H1 (cell line): Measurements from ENCODE around the gene KRT10. TPM values are rescaled to one million over a fixed set of nuclear protein-coding genes. Genes with fewer than 3 reads are reported as not detected.

Experiments used
- CTCF ChIA-PET: fragments of 300-600 bp; sonication (Branson Sonifier 250); formaldehyde crosslinking; loops from one replicate; lab custom pipeline; 2021; ENCODE audit not compliant: partially characterized antibody; lab: Charles Lee
- POLR2A ChIA-PET: fragments of 300-600 bp; sonication (Branson Sonifier 250); formaldehyde crosslinking; loops from one replicate; lab custom pipeline; 2021; ENCODE audit warnings: inconsistent platforms; ENCODE audit not compliant: partially characterized antibody; lab: Charles Lee
- DNase-seq, 2 experiments: peaks; one replicate each; pipeline versions ENCODE4 v3.0.0 to v3.0.0-alpha.2; 2010 to 2022; ENCODE audit warnings: low spot score in 2 of 2, low read depth in 1 of 2, mixed read lengths in 1 of 2
- FAIRE-seq: peaks from 2 replicates; lab custom pipeline; 2011; peaks lifted over from hg19 to GRCh38; lab: Jason Lieb, UNC
- H2AFZ ChIP-seq: 2 replicates; pipeline ENCODE4 v1.8.1; 2012; ENCODE audit warnings: low read length, inconsistent platforms
- H2AK5ac ChIP-seq: 2 replicates; pipeline ENCODE4 v1.6.1; 2013; ENCODE audit warnings: low read depth, low read length
- H2BK120ac ChIP-seq: replicated peaks from 2 replicates; pipeline ENCODE3; 2013; ENCODE audit warnings: low read depth, low read length, inconsistent platforms
- H2BK12ac ChIP-seq: 2 replicates; pipeline ENCODE4 v1.6.1; 2013; ENCODE audit warnings: low read depth, low read length
- H2BK15ac ChIP-seq: 2 replicates; pipeline ENCODE4 v1.6.1; 2013; ENCODE audit warnings: low read length
- H2BK20ac ChIP-seq: 2 replicates; pipeline ENCODE4 v1.6.1; 2013; ENCODE audit warnings: low read length
- H2BK5ac ChIP-seq: 2 replicates; pipeline ENCODE4 v1.6.1; 2013; ENCODE audit warnings: low read depth, low read length
- H3K14ac ChIP-seq: 2 replicates; pipeline ENCODE4 v1.6.1; 2013; ENCODE audit warnings: inconsistent platforms; ENCODE audit not compliant: insufficient read length
- H3K18ac ChIP-seq: 2 replicates; pipeline ENCODE4 v1.6.1; 2013; ENCODE audit warnings: low read length; ENCODE audit errors: extremely low read depth
- H3K23ac ChIP-seq: 2 replicates; pipeline ENCODE4 v1.6.1; 2013; ENCODE audit warnings: inconsistent platforms; ENCODE audit not compliant: insufficient read length
- H3K23me2 ChIP-seq: 2 replicates; pipeline ENCODE4 v1.6.1; 2013; ENCODE audit warnings: low read depth, low read length
- H3K27ac ChIP-seq: 2 replicates; pipeline ENCODE4 v1.6.1; 2011; ENCODE audit warnings: low read depth, low read length, inconsistent platforms
- H3K27me3 ChIP-seq, 4 experiments: replicated peaks in 1 of 4; 1 replicate in 1 of 4; 2 replicates in 3 of 4; pipeline versions ENCODE4 v1.6.1 to v1.8.1; 2011 to 2013; ENCODE audit warnings: low read length in 3 of 4, mild to moderate bottlenecking in 3 of 4, inconsistent platforms in 2 of 4, mixed read lengths in 2 of 4, moderate library complexity in 1 of 4; ENCODE audit not compliant: control insufficient read depth in 3 of 4, insufficient read depth in 3 of 4; ENCODE audit errors: extremely low read depth in 1 of 4
- H3K36me3 ChIP-seq, 4 experiments: 2 replicates each; pipeline versions ENCODE4 v1.6.1 to v1.8.1; 2011 to 2013; ENCODE audit warnings: mild to moderate bottlenecking in 4 of 4, low read length in 3 of 4, moderate library complexity in 2 of 4, control low read depth in 1 of 4, inconsistent platforms in 1 of 4; ENCODE audit not compliant: insufficient read depth in 4 of 4, control insufficient read depth in 2 of 4
- H3K4ac ChIP-seq: replicated peaks from 2 replicates; pipeline ENCODE3; 2013; ENCODE audit warnings: low read length, low read depth, mixed read lengths, inconsistent platforms; ENCODE audit not compliant: insufficient read length
- H3K4me1 ChIP-seq, 4 experiments: replicated peaks in 1 of 4; 1 replicate in 1 of 4; 2 replicates in 3 of 4; pipeline versions ENCODE4 v1.6.1 to v1.8.1; 2011 to 2013; ENCODE audit warnings: low read length in 3 of 4, inconsistent platforms in 2 of 4, mixed read lengths in 1 of 4; ENCODE audit not compliant: insufficient read depth in 4 of 4, control insufficient read depth in 3 of 4
- H3K4me2 ChIP-seq, 2 experiments: 2 replicates each; pipeline versions ENCODE4 v1.6.1 to v1.8.1; 2011 to 2013; ENCODE audit warnings: low read depth in 2 of 2, low read length in 2 of 2, control low read depth in 1 of 2, inconsistent platforms in 1 of 2, mild to moderate bottlenecking in 1 of 2; ENCODE audit not compliant: insufficient read depth in 1 of 2
- H3K4me3 ChIP-seq, 4 experiments: fragments of 200-600, 300-600 bp in 1 of 4; sonication (generic), shearing (Covaris generic), sonication (Bioruptor Twin) in 1 of 4; 2 replicates each; pipeline versions ENCODE4 v1.5.1 to v1.8.1; 2011 to 2016; ENCODE audit warnings: low read length in 4 of 4, low read depth in 3 of 4, control low read depth in 2 of 4, inconsistent platforms in 2 of 4, mild to moderate bottlenecking in 2 of 4, mixed read lengths in 1 of 4, moderate library complexity in 1 of 4; ENCODE audit not compliant: insufficient read depth in 2 of 4; ENCODE audit errors: extremely low read depth in 1 of 4
- H3K56ac ChIP-seq: replicated peaks from 2 replicates; pipeline ENCODE3; 2013; ENCODE audit warnings: low read depth, mild to moderate bottlenecking, mixed read lengths, low read length, inconsistent platforms; ENCODE audit not compliant: insufficient read length
- H3K79me1 ChIP-seq: 2 replicates; pipeline ENCODE4 v1.6.1; 2013; ENCODE audit warnings: low read depth, low read length, control low read depth
- H3K79me2 ChIP-seq, 2 experiments: 2 replicates each; pipeline versions ENCODE4 v1.6.1 to v1.8.1; 2012 to 2013; ENCODE audit warnings: low read length in 2 of 2, mild to moderate bottlenecking in 2 of 2, inconsistent platforms in 1 of 2; ENCODE audit not compliant: insufficient read depth in 2 of 2, control insufficient read depth in 1 of 2
- H3K9ac ChIP-seq, 4 experiments: replicated peaks in 1 of 4; 1 replicate in 1 of 4; 2 replicates in 3 of 4; pipeline versions ENCODE4 v1.6.1 to v1.8.1; 2011 to 2013; ENCODE audit warnings: low read depth in 3 of 4, low read length in 3 of 4, control low read depth in 2 of 4, mild to moderate bottlenecking in 2 of 4, moderate library complexity in 2 of 4, inconsistent platforms in 1 of 4; ENCODE audit errors: extremely low read depth in 1 of 4
- H3K9me3 ChIP-seq, 2 experiments: 2 replicates each; pipeline versions ENCODE4 v1.6.1 to v1.8.1; 2012 to 2013; ENCODE audit warnings: mild to moderate bottlenecking in 2 of 2, moderate library complexity in 2 of 2, control low read depth in 1 of 2, inconsistent platforms in 1 of 2, low read depth in 1 of 2, low read length in 1 of 2, mixed read lengths in 1 of 2; ENCODE audit not compliant: insufficient read depth in 2 of 2
- H4K20me1 ChIP-seq, 2 experiments: replicated peaks in 1 of 2; 2 replicates each; pipeline versions ENCODE3 to v1.8.1; 2011 to 2013; ENCODE audit warnings: inconsistent platforms in 2 of 2, low read length in 2 of 2, mild to moderate bottlenecking in 1 of 2; ENCODE audit not compliant: insufficient read depth in 2 of 2, control insufficient read depth in 1 of 2
- H4K5ac ChIP-seq: 2 replicates; pipeline ENCODE4 v1.6.1; 2013; ENCODE audit warnings: low read length, low read depth, mixed read lengths, inconsistent platforms; ENCODE audit not compliant: insufficient read length
- H4K8ac ChIP-seq: 2 replicates; pipeline ENCODE4 v1.8.0; 2013; ENCODE audit warnings: mild to moderate bottlenecking, moderate library complexity, low read length, inconsistent platforms; ENCODE audit not compliant: insufficient read depth; ENCODE audit errors: extremely low read depth
- H4K91ac ChIP-seq: replicated peaks from 2 replicates; pipeline ENCODE3; 2013; ENCODE audit warnings: low read length, mixed read lengths, inconsistent platforms; ENCODE audit not compliant: insufficient read length
- ASH2L ChIP-seq: fragments of 200-600, 300-600 bp; sonication (generic); IDR thresholded peaks from one replicate; pipeline ENCODE4 v1.7.1; 2017; ENCODE audit warnings: low read length
- BACH1 ChIP-seq: IDR thresholded peaks from 2 replicates; pipeline ENCODE4 v1.6.1; 2012; ENCODE audit warnings: low read length, improper control_type of control experiment
- MAFK ChIP-seq: IDR thresholded peaks from 2 replicates; pipeline ENCODE4 v1.6.1; 2012; ENCODE audit warnings: low read depth, mild to moderate bottlenecking, improper control_type of control experiment, low read length
- PHF8 ChIP-seq: fragments of 200-600 bp; sonication (generic); conservative IDR thresholded peaks from 2 replicates; pipeline ENCODE4 v1.7.1; 2012; ENCODE audit warnings: low read depth, mild to moderate bottlenecking, inconsistent platforms, low read length, moderate library complexity
- SAP30 ChIP-seq: fragments of 300-600 bp; sonication (generic); IDR thresholded peaks from 2 replicates; pipeline ENCODE4 v1.7.1; 2012; ENCODE audit warnings: low read length, moderate library complexity, mild to moderate bottlenecking, inconsistent platforms; ENCODE audit not compliant: insufficient read depth, insufficient replicate concordance
- SIRT6 ChIP-seq: IDR thresholded peaks from one replicate; pipeline ENCODE4 v1.7.1; 2012; ENCODE audit warnings: low read length, inconsistent platforms
- SP2 ChIP-seq: IDR thresholded peaks from 2 replicates; pipeline ENCODE4 v1.6.1; 2012; ENCODE audit warnings: mild to moderate bottlenecking, low read length, inconsistent platforms
- SRF ChIP-seq: IDR thresholded peaks from 2 replicates; pipeline ENCODE4 v1.6.1; 2011; ENCODE audit warnings: mild to moderate bottlenecking, low read depth, low read length, moderate library complexity
- TBP ChIP-seq: IDR thresholded peaks from 2 replicates; pipeline ENCODE4 v1.6.1; 2011; ENCODE audit warnings: low read depth, low read length, improper control_type of control experiment
- YY1 ChIP-seq: IDR thresholded peaks from 2 replicates; pipeline ENCODE4 v1.6.1; 2011; ENCODE audit warnings: low read depth, mild to moderate bottlenecking, low read length
- ZNF274 ChIP-seq: IDR thresholded peaks from 2 replicates; pipeline ENCODE4 v1.7.0; 2012; ENCODE audit warnings: low read length, borderline replicate concordance; ENCODE audit errors: extremely low read depth
- WGBS, 2 experiments: shearing (Covaris generic) in 1 of 2; methylation state at CpG; one replicate each; pipeline versions ENCODE4 v1.1.6 to v1.1.7; 2013 to 2015; ENCODE audit warnings: low lambda C conversion rate in 2 of 2, mixed read lengths in 2 of 2, inconsistent platforms in 1 of 2, low coverage in 1 of 2, missing lambda C conversion rate in 1 of 2; ENCODE audit not compliant: insufficient replicate concordance in 2 of 2, insufficient coverage in 1 of 2, insufficient read length in 1 of 2; ENCODE audit errors: extremely low coverage in 1 of 2, missing lambda C conversion rate in 1 of 2; 5-methylcytosine and 5-hydroxymethylcytosine counted together
- polyA plus RNA-seq, 7 experiments: library from polyadenylated mRNA; depleted of rRNA in 3 of 7; stranded (reverse) in 5 of 7; unstranded in 2 of 7; fragments of >200 nt in 5 of 7; fragments of 200-250 nt in 2 of 7; gene quantifications; 1 replicate in 5 of 7; 2 replicates in 1 of 7; 4 replicates in 1 of 7; pipeline versions ENCODE4 v1.2.1 to v1.2.3, GENCODE V29; 2011 to 2013; ENCODE audit warnings: missing spikeins in 2 of 7, mixed read lengths in 2 of 7
- total RNA-seq: library from RNA; stranded (reverse); fragmentation: NEBNext Ultra II Directional; extraction: Animal tissue kit (Norgen Biotek cat#: 25700); gene quantifications from 2 replicates; pipeline ENCODE4 v1.2.1, GENCODE V29; 2021
- TF ChIP-seq, protein P1 (sequence below), 3 experiments: IDR thresholded peaks; 1 replicate in 2 of 3; 2 replicates in 1 of 3; pipeline versions ENCODE4 v1.5.1 to v1.6.1; 2011; ENCODE audit warnings: low read length in 3 of 3, mild to moderate bottlenecking in 3 of 3, inconsistent platforms in 2 of 3, low read depth in 1 of 3, moderate library complexity in 1 of 3; ENCODE audit not compliant: insufficient read depth in 1 of 3; ENCODE audit errors: control extremely low read depth in 1 of 3

The KRT10 gene
- total and polyA plus RNA-seq, 2 of the 8 experiments (the other 6 are each of a cell fraction or from before 2014, with no cell fraction given): 3.5 to 39.4 TPM

DNA sequence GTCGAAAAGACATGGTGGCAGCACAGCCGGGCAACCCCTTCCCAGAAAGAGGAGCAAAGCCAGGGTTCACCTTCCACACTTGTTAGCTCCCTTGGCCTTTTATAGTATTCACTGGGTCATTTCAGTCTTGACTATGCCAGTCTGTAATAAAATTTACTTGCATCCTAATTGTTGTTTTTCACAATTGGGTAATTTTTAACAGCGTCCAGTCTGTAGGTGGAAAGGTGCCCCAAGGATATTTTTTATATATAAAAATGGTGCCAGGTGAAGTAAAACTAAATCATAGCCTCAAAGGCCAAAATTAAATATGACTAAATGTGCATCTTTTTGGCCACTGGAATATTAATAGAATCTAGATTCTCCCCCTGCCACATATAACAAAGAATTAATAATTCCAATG, 50.3 kb downstream of the KRT10 start, which contains the start of gene KRT26:
Gene KRT26 (minus strand): TSS at position 101 of the 400 bp plus-strand sequence. CDS start 88 bp downstream, at position 13.
- no peak for DNase-seq
- no peak within 1 kb of the TSS for H2AK5ac ChIP-seq
- H3K79me2 ChIP-seq: no peaks in the 10 kb centered on the region
- no peak for TF ChIP-seq ZNF274
- TF ChIP-seq SRF: no peak
- no peak for TF ChIP-seq MAFK
- TF ChIP-seq ASH2L: no peak
- TF ChIP-seq YY1: no peak
- TF ChIP-seq SP2: no peak
- no peak for TF ChIP-seq SAP30
- TF ChIP-seq, protein P1, sequence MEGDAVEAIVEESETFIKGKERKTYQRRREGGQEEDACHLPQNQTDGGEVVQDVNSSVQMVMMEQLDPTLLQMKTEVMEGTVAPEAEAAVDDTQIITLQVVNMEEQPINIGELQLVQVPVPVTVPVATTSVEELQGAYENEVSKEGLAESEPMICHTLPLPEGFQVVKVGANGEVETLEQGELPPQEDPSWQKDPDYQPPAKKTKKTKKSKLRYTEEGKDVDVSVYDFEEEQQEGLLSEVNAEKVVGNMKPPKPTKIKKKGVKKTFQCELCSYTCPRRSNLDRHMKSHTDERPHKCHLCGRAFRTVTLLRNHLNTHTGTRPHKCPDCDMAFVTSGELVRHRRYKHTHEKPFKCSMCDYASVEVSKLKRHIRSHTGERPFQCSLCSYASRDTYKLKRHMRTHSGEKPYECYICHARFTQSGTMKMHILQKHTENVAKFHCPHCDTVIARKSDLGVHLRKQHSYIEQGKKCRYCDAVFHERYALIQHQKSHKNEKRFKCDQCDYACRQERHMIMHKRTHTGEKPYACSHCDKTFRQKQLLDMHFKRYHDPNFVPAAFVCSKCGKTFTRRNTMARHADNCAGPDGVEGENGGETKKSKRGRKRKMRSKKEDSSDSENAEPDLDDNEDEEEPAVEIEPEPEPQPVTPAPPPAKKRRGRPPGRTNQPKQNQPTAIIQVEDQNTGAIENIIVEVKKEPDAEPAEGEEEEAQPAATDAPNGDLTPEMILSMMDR (IDR thresholded peaks at IDR 0.05; ENCODE audit: control extremely low read depth in 1 of 3, insufficient read depth in 1 of 3, low read depth in 1 of 3, low read length in 3 of 3): no peak
- TF ChIP-seq PHF8: no peak
- TF ChIP-seq BACH1: no peak
- TF ChIP-seq SIRT6: no peak
- TF ChIP-seq TBP: no peak
- TF ChIP-seq, all 59 proteins: peak for 0
- Histone ChIP-seq H3K27me3 (no peaks in the 10 kb centered on the region; a peak in 1 of 7 replicates), H3K27ac (no peak within 1 kb of the TSS), H3K23ac (no peak within 1 kb of the TSS), H3K23me2 (no peaks in the 10 kb centered on the region), H2BK15ac (no peak within 1 kb of the TSS), H2BK12ac (no peak within 1 kb of the TSS), H3K9ac (no peak within 1 kb of the TSS), H4K8ac (no peak within 1 kb of the TSS), H3K18ac (no peak within 1 kb of the TSS), H3K79me1 (no peaks in the 10 kb centered on the region), H3K56ac (no peak within 1 kb of the TSS), H3K36me3 (no peaks in the 10 kb centered on the region), H4K91ac (no peak within 1 kb of the TSS), H3K4ac (no peak within 1 kb of the TSS), H3K4me2 (no peak within 1 kb of the TSS), H4K20me1 (no peaks in the 10 kb centered on the region), H2BK5ac (no peak within 1 kb of the TSS), H2AFZ (no peak within 1 kb of the TSS), H3K14ac (no peak within 1 kb of the TSS), H2BK120ac (no peak within 1 kb of the TSS), H3K9me3 (no peaks in the 10 kb centered on the region), H4K5ac (no peak within 1 kb of the TSS), H2BK20ac (no peak within 1 kb of the TSS), H3K4me1 (no peaks in the 10 kb centered on the region), H3K4me3 (no peak within 1 kb of the TSS)
- 87% methylated on average over 3 of the region's 3 CpGs; no CpG with 5 or more reads in 1 of the 2 experiments for WGBS, 2 experiments
- CTCF ChIA-PET: interaction anchor here (1.2 kb wide), 1 partner anchor 11 kb away, joined by 3 read pairs; no protein-coding TSS in a partner anchor
- FAIRE-seq: no peak
- POLR2A ChIA-PET: no interaction called here
